Measurements from ENCODE around the gene TMEM202. TPM values are rescaled to one million over a fixed set of nuclear protein-coding genes. Genes with fewer than 3 reads are reported as not detected.
A peak's percentile ranks its signal among the peaks of the same experiment; 100 is the strongest.
"Not testable (repeated sequence)": the region's sequence is repeated elsewhere in the genome, so short reads cannot be mapped to it uniquely, and the experiment has no call there.

TMEM202 gene
- polyA plus RNA-seq, 1 experiment: not detected

GRCh38 chr15:72372361-72372760, 25.7 kb upstream of the TMEM202 start:
- POLR2A ChIA-PET: no interaction called here
- CTCF ChIA-PET: interaction anchor here (1.9 kb wide), 1 partner anchor 12 kb away, joined by 4 read pairs; no protein-coding TSS in a partner anchor
- H3K36me3 ChIP-seq (ENCODE audit: control insufficient read depth, insufficient read depth, low read length): no peaks in the 10 kb centered on the region
- TF ChIP-seq, protein P1, sequence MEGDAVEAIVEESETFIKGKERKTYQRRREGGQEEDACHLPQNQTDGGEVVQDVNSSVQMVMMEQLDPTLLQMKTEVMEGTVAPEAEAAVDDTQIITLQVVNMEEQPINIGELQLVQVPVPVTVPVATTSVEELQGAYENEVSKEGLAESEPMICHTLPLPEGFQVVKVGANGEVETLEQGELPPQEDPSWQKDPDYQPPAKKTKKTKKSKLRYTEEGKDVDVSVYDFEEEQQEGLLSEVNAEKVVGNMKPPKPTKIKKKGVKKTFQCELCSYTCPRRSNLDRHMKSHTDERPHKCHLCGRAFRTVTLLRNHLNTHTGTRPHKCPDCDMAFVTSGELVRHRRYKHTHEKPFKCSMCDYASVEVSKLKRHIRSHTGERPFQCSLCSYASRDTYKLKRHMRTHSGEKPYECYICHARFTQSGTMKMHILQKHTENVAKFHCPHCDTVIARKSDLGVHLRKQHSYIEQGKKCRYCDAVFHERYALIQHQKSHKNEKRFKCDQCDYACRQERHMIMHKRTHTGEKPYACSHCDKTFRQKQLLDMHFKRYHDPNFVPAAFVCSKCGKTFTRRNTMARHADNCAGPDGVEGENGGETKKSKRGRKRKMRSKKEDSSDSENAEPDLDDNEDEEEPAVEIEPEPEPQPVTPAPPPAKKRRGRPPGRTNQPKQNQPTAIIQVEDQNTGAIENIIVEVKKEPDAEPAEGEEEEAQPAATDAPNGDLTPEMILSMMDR (IDR thresholded peaks at IDR 0.05; ENCODE audit: insufficient read depth, low read depth, low read length): no peak
- H3K27me3 ChIP-seq (ENCODE audit: control insufficient read depth, insufficient read depth, low read length): no peaks in the 10 kb centered on the region
- H3K4me3 ChIP-seq (ENCODE audit: low read depth, low read length): no peak overlapping the region
- no peak for DNase-seq (ENCODE audit: low read depth)

DNA sequence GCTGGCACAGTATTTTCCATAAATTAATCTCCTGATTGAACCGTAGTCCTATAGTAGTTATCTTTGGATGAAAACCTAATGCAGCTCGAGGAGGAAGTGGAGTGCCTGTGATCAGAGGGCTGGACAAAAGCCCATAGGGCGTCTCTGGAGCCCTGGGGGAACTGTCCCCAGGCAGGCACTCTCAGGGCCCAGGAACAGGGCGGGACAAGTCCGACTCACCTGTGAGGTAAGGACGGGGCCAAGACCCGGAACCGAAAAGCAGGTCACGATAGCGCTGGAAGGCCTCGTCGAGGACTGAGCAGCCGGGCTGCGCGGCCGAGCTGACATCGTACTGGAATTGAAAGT, 22.6 kb upstream of the TMEM202 start:
- no peak for DNase-seq (ENCODE audit: low read depth)
- Histone ChIP-seq H3K36me3 (ENCODE audit: control insufficient read depth, insufficient read depth, low read length) (no peaks in the 10 kb centered on the region), H3K27me3 (ENCODE audit: control insufficient read depth, insufficient read depth, low read length) (no peaks in the 10 kb centered on the region; the same call in 1 of the 2 replicates), H3K4me3 (ENCODE audit: low read depth, low read length) (peak overlapping the region; percentile 80)
- TF ChIP-seq, protein P1 (IDR thresholded peaks at IDR 0.05; ENCODE audit: insufficient read depth, low read depth, low read length): no peak
- CTCF ChIA-PET: interaction anchor here (0.6 to 1.2 kb wide), 3 partner anchors 20 to 409 kb away, joined by 3 read pairs; no protein-coding TSS in a partner anchor
- POLR2A ChIA-PET: no interaction called here

- TF ChIP-seq, protein P1 (IDR thresholded peaks at IDR 0.05; ENCODE audit: insufficient read depth, low read depth, low read length): no peak
- Histone ChIP-seq H3K27me3 (ENCODE audit: control insufficient read depth, insufficient read depth, low read length) (no peaks in the 10 kb centered on the region; the same call in 1 of the 2 replicates), H3K4me3 (ENCODE audit: low read depth, low read length) (peak within 1 kb of the TSS; percentile 80), H3K36me3 (ENCODE audit: control insufficient read depth, insufficient read depth, low read length) (no peaks in the 10 kb centered on the region)
- peak; percentile 53 for DNase-seq (ENCODE audit: low read depth)
- CTCF ChIA-PET: interaction anchor here (0.6 to 1.2 kb wide), 3 partner anchors 21 to 409 kb away, joined by 3 read pairs; no protein-coding TSS in a partner anchor
- POLR2A ChIA-PET: no interaction called here
Measured at GRCh38 chr15:72375846-72376581, 22.1 kb upstream of the TMEM202 start, which contains the start of gene HEXA. TSS of gene HEXA (minus strand) at chr15:72376014. CDS start at chr15:72375972, 42 bp downstream.

- ChIA-PET CTCF (no interaction called here), POLR2A (interaction anchor here (0.6 kb wide), 1 partner anchor 16 kb away, joined by 6 read pairs; no protein-coding TSS in a partner anchor)
- DNase-seq (ENCODE audit: low read depth): no peak
- Histone ChIP-seq H3K27me3 (ENCODE audit: control insufficient read depth, insufficient read depth, low read length) (no peaks in the 10 kb centered on the region; the same call in 1 of the 2 replicates), H3K4me3 (ENCODE audit: low read depth, low read length) (no peak overlapping the region), H3K36me3 (ENCODE audit: control insufficient read depth, insufficient read depth, low read length) (no peaks in the 10 kb centered on the region)
- TF ChIP-seq, protein P1 (IDR thresholded peaks at IDR 0.05; ENCODE audit: insufficient read depth, low read depth, low read length): no peak
Measured at GRCh38 chr15:72377331-72377730, 20.8 kb upstream of the TMEM202 start.

DNA sequence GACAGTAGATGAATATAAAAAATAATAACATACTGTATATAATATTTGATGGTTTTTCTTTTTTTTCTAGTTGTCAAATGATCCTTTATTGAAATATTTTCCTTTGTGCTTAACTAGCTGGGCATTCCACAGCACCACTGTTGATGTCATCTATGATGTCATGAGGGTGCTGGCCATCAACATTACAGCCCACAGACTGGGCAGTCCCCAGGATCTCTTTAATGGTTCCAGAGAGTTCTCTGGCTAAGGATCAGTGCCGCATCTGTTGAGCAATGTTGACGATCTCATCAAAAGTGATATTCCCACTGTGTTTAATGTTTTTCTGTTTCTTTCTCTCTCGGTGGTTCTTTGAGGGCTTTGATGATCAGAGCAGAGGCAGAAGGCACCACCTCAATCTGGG, 19.0 kb upstream of the TMEM202 start:
- CTCF ChIA-PET; DNase-seq (ENCODE audit: low read depth); H3K4me3 ChIP-seq (ENCODE audit: low read depth, low read length); POLR2A ChIA-PET; H3K36me3 ChIP-seq (ENCODE audit: control insufficient read depth, insufficient read depth, low read length); H3K27me3 ChIP-seq (ENCODE audit: control insufficient read depth, insufficient read depth, low read length): not testable (repeated sequence)
